Measurements from ENCODE around the gene FNDC5. TPM values are rescaled to one million over a fixed set of nuclear protein-coding genes. Genes with fewer than 3 reads are reported as not detected.

FNDC5 gene
- total and polyA plus RNA-seq, 2 of the 13 experiments (the other 11 are each of a cell fraction or from before 2014, with no cell fraction given), result 1.4 to 3.1 TPM

DNA sequence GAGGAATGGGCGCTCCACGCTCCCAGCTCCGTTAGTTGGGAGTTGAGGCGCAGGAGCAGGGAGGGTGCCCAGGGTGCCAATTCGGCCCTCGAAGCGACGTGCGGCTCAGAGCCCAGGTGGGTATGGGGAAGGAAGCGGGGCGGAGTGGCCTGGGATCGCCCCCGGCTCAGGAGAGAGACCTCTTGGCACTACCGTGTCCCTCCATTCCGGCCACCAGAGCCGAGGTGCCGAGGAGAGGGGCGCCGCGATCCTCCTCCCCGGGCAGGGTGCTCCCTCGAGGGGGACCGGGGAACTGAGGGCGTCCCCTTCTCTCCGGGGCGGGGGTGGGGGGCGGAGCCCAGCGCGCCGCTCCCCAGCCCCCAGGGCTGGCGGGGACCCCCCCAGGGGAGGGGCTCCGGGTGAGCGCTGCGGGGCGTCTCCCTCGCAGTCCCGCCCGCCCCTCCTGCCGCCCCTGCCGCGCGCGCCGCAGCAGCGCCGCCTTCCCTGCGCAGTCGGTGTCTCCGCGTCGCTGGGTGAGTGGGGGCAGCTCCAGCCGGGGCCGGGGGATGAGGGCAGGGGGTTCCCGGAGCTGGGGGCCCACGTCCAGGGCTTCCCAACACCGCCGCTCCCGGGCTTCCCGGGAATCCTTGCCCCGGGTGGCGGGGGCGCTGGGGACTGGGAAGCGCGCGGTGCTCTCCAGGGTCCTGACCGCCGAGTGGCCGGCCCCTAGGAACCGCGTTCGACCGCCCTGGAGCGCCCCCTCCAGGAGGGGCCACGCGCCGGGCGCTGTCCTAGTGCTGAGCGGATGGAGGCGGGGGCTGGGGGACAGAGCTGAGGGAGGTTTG, 15.5 kb upstream of the FNDC5 start, which contains the start of gene HPCA (continued):
- peak; percentile 96 for TF ChIP-seq TFE3 (CRISPR knock-in tag; IDR thresholded peaks at IDR 0.05)
- TF ChIP-seq ELF3 (CRISPR knock-in tag; IDR thresholded peaks at IDR 0.05), result peak; percentile 87
- TF ChIP-seq, protein P1, sequence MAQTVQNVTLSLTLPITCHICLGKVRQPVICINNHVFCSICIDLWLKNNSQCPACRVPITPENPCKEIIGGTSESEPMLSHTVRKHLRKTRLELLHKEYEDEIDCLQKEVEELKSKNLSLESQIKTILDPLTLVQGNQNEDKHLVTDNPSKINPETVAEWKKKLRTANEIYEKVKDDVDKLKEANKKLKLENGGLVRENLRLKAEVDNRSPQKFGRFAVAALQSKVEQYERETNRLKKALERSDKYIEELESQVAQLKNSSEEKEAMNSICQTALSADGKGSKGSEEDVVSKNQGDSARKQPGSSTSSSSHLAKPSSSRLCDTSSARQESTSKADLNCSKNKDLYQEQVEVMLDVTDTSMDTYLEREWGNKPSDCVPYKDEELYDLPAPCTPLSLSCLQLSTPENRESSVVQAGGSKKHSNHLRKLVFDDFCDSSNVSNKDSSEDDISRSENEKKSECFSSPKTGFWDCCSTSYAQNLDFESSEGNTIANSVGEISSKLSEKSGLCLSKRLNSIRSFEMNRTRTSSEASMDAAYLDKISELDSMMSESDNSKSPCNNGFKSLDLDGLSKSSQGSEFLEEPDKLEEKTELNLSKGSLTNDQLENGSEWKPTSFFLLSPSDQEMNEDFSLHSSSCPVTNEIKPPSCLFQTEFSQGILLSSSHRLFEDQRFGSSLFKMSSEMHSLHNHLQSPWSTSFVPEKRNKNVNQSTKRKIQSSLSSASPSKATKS (CRISPR knock-in tag; IDR thresholded peaks at IDR 0.05), result peak; percentile 84; the same call in 1 of the 2 replicates
- TF ChIP-seq ARHGAP35 (CRISPR knock-in tag; IDR thresholded peaks at IDR 0.05; ENCODE audit: borderline replicate concordance), result peak; percentile 98
- TF ChIP-seq IRX3 (CRISPR knock-in tag; IDR thresholded peaks at IDR 0.05; ENCODE audit: borderline replicate concordance, low read depth), result peak; percentile 99
- peak; percentile 98 for TF ChIP-seq FLYWCH1 (CRISPR knock-in tag; IDR thresholded peaks at IDR 0.05)
- TF ChIP-seq MIXL1 (CRISPR knock-in tag; IDR thresholded peaks at IDR 0.05), result peak; percentile 90
- TF ChIP-seq MED8 (CRISPR knock-in tag; IDR thresholded peaks at IDR 0.05; ENCODE audit: insufficient replicate concordance), result peak; percentile 54
- TF ChIP-seq GZF1 (CRISPR knock-in tag; IDR thresholded peaks at IDR 0.05), result peak; percentile 93
- TF ChIP-seq, protein P2, sequence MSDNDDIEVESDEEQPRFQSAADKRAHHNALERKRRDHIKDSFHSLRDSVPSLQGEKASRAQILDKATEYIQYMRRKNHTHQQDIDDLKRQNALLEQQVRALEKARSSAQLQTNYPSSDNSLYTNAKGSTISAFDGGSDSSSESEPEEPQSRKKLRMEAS (IDR thresholded peaks at IDR 0.05), result peak; percentile 59
- TF ChIP-seq, protein P3, sequence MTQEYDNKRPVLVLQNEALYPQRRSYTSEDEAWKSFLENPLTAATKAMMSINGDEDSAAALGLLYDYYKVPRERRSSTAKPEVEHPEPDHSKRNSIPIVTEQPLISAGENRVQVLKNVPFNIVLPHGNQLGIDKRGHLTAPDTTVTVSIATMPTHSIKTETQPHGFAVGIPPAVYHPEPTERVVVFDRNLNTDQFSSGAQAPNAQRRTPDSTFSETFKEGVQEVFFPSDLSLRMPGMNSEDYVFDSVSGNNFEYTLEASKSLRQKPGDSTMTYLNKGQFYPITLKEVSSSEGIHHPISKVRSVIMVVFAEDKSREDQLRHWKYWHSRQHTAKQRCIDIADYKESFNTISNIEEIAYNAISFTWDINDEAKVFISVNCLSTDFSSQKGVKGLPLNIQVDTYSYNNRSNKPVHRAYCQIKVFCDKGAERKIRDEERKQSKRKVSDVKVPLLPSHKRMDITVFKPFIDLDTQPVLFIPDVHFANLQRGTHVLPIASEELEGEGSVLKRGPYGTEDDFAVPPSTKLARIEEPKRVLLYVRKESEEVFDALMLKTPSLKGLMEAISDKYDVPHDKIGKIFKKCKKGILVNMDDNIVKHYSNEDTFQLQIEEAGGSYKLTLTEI (CRISPR knock-in tag; conservative IDR thresholded peaks at IDR 0.05), result no peak
- TF ChIP-seq, protein P4, sequence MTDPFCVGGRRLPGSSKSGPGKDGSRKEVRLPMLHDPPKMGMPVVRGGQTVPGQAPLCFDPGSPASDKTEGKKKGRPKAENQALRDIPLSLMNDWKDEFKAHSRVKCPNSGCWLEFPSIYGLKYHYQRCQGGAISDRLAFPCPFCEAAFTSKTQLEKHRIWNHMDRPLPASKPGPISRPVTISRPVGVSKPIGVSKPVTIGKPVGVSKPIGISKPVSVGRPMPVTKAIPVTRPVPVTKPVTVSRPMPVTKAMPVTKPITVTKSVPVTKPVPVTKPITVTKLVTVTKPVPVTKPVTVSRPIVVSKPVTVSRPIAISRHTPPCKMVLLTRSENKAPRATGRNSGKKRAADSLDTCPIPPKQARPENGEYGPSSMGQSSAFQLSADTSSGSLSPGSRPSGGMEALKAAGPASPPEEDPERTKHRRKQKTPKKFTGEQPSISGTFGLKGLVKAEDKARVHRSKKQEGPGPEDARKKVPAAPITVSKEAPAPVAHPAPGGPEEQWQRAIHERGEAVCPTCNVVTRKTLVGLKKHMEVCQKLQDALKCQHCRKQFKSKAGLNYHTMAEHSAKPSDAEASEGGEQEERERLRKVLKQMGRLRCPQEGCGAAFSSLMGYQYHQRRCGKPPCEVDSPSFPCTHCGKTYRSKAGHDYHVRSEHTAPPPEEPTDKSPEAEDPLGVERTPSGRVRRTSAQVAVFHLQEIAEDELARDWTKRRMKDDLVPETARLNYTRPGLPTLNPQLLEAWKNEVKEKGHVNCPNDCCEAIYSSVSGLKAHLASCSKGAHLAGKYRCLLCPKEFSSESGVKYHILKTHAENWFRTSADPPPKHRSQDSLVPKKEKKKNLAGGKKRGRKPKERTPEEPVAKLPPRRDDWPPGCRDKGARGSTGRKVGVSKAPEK (CRISPR knock-in tag; IDR thresholded peaks at IDR 0.05; ENCODE audit: borderline replicate concordance), result no peak
- peak; percentile 95 for TF ChIP-seq MTF1 (CRISPR knock-in tag; IDR thresholded peaks at IDR 0.05)
- TF ChIP-seq ZNF451 (CRISPR knock-in tag; IDR thresholded peaks at IDR 0.05), result peak; percentile 98
- TF ChIP-seq ATAD3A (CRISPR knock-in tag; IDR thresholded peaks at IDR 0.05), result peak; percentile 97
- TF ChIP-seq ZNF672 (CRISPR knock-in tag; IDR thresholded peaks at IDR 0.05), result peak; percentile 61
- TF ChIP-seq THRA (CRISPR knock-in tag; IDR thresholded peaks at IDR 0.05; ENCODE audit: borderline replicate concordance), result peak; percentile 89
